NT2/D1 (cell line): ENCODE measurements around the gene RNASE4.
"Not testable (repeated sequence)": the region's sequence is repeated elsewhere in the genome, so short reads cannot be mapped to it uniquely, and the experiment has no call there.

Source experiments
- DNase-seq: peaks from one replicate; pipeline ENCODE4 v3.0.0-alpha.2; 2011; ENCODE audit warnings: low read depth, low spot score
- H3K27me3 ChIP-seq: 2 replicates; pipeline ENCODE4 v1.6.0; 2011; ENCODE audit warnings: mild to moderate bottlenecking; ENCODE audit not compliant: insufficient read length, insufficient read depth
- H3K36me3 ChIP-seq: 2 replicates; pipeline ENCODE4 v1.6.1; 2011; ENCODE audit warnings: mild to moderate bottlenecking, low read length, mixed read lengths; ENCODE audit not compliant: insufficient read depth, insufficient read length
- H3K4me1 ChIP-seq: 2 replicates; pipeline ENCODE4 v1.5.1; 2011; ENCODE audit not compliant: insufficient read depth, insufficient read length
- H3K4me3 ChIP-seq: 2 replicates; pipeline ENCODE4 v1.5.1; 2011; ENCODE audit warnings: low read depth; ENCODE audit not compliant: insufficient read length
- H3K9ac ChIP-seq: 2 replicates; pipeline ENCODE4 v1.6.0; 2011; ENCODE audit warnings: low read depth; ENCODE audit not compliant: insufficient read length
- H3K9me3 ChIP-seq: 2 replicates; pipeline ENCODE4 v1.5.1; 2011; ENCODE audit warnings: mild to moderate bottlenecking, low read length; ENCODE audit not compliant: insufficient read depth
- SUZ12 ChIP-seq: IDR thresholded peaks from 2 replicates; pipeline ENCODE4 v1.6.1; 2011; ENCODE audit not compliant: insufficient read length, insufficient read depth; ENCODE audit errors: extremely low read depth
- YY1 ChIP-seq: IDR thresholded peaks from 2 replicates; pipeline ENCODE4 v1.6.1; 2011; ENCODE audit not compliant: insufficient read length, insufficient read depth
- ZNF274 ChIP-seq: IDR thresholded peaks from 2 replicates; pipeline ENCODE4 v1.6.1; 2011; ENCODE audit warnings: mild to moderate bottlenecking, low read depth, low read length

Gene RNASE4, protein sequence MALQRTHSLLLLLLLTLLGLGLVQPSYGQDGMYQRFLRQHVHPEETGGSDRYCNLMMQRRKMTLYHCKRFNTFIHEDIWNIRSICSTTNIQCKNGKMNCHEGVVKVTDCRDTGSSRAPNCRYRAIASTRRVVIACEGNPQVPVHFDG

DNA sequence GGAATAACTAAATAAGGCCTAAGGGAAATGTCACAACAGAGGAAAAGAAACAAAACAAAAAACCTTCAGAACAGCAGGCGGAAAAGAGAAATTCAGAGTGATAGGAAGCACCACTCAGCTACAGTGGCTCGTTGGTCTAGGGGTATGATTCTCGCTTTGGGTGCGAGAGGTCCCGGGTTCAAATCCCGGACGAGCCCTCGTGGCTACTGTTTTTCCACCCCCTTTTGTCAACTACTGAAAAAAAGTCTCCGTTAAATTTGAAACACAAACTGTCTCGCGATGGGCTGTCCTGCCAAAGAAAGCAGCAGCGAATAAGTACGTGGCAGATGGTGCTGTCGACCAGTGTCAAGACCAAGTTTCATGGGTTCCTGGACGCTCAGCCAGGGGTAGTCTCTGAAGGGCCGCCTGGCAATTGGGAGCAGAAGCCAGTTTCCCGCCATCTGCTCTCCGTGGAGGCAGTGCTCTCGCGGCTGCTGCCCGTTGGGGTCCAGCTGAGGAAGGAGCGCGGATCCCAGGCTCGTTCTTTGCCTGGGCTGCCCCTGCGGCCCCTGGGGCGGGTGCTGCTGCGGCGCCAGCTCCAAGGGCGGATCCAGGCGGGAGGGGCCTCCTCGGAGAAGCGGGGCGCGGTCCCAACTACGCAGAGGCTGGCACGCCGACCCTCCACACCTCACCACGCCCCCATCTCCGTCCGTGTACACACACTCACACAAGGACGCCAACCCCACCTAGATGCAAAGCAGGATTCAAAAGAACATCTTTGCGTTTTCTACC, at the start of gene RNASE4:
Gene RNASE4, plus strand, starts transcription at position 670 of the 771 bp plus-strand sequence. CDS start 14,812 bp downstream, outside the sequence.
- no peak for DNase-seq
- Histone ChIP-seq H3K4me1 (no peaks in the 10 kb centered on the region), H3K9ac (peak within 1 kb of the TSS; percentile 78), H3K27me3 (no peaks in the 10 kb centered on the region), H3K4me3 (peak within 1 kb of the TSS; percentile 86), H3K9me3 (no peaks in the 10 kb centered on the region), H3K36me3 (no peaks in the 10 kb centered on the region)
- no peak for TF ChIP-seq YY1
- TF ChIP-seq SUZ12: no peak
- TF ChIP-seq ZNF274: no peak

DNA sequence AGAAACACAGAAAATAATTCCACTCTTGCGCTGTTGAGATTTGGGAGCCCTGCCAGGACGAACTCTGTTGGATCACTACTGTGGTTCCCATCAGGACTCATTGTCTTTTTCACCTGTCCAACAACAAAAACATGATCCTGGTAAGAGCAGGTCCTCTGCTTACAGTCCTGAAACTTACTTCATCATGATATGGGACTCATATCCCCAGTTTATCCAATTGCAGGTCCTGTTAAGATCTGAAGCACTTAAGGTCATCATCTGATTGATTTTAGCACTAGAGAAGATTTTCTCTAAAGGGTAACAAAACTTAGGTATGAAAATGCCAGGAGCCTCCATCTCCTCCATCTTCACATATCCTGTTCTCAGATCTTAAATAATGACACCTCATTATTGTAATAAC, 42.8 kb upstream of the RNASE4 start, which contains the start of gene OR6S1:
Gene OR6S1, minus strand, starts transcription at position 101 of the 400 bp plus-strand sequence. Its CDS starts 0 bp downstream, at position 101.
- DNase-seq: no peak
- peaks cover 23% of the 10 kb centered on the region for H3K27me3 ChIP-seq
- peaks cover 2% of the 10 kb centered on the region for H3K4me1 ChIP-seq
- no peak within 1 kb of the TSS for H3K4me3 ChIP-seq
- no peak for TF ChIP-seq YY1
- no peak for TF ChIP-seq ZNF274
- TF ChIP-seq SUZ12: no peak
- no peaks in the 10 kb centered on the region for H3K9me3 ChIP-seq
- H3K9ac ChIP-seq: no peak within 1 kb of the TSS
- no peaks in the 10 kb centered on the region for H3K36me3 ChIP-seq

DNA sequence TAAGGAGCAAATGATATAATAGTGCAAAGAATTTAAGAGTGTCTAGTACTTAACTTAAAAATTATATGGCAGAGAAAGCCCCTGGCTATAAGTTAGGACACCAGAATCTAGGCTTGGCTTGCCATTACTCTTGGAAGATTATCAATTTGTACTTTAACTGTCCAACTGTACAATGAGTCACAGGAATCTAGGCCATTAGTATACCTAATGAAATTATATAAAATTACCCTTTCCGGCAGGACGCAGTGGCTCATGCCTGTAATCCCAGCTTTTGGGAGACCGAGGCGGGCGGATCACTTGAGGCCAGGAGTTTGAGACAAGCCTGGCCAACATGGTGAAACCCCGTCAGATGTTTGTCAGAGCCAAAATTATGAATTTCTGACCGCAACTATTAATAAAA, 42.2 kb upstream of the RNASE4 start:
- peaks cover 2% of the 10 kb centered on the region for H3K4me1 ChIP-seq
- H3K4me3 ChIP-seq: no peak overlapping the region
- no peak for DNase-seq
- TF ChIP-seq SUZ12 (no peak), ZNF274 (no peak), YY1 (no peak)
- H3K36me3 ChIP-seq: no peaks in the 10 kb centered on the region
- H3K27me3 ChIP-seq: peaks cover 23% of the 10 kb centered on the region
- no peaks in the 10 kb centered on the region for H3K9me3 ChIP-seq
- H3K9ac ChIP-seq: no peak overlapping the region

DNA sequence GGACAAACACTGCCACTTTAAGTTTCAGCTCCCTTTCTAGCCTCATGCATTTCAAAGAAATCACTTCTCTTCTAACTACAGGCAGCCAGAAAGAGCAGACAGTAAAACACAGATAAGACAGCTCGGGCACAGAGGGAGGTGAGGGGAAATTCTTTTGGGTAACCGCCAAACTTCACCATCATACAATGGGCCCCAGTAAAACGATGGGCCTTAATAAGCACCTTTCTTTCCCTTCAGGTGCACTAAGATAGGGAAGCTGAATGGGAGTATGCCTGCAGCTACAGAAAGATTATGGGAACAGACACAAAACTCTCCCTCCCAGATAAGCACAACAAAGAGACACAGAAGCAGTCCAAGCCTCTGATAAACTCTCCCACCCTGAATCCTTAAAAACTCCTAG, 41.6 kb upstream of the RNASE4 start:
- not testable (repeated sequence) for H3K4me1 ChIP-seq, H3K36me3 ChIP-seq, DNase-seq, H3K9me3 ChIP-seq, H3K9ac ChIP-seq, H3K4me3 ChIP-seq
- peaks cover 23% of the 10 kb centered on the region for H3K27me3 ChIP-seq

DNA sequence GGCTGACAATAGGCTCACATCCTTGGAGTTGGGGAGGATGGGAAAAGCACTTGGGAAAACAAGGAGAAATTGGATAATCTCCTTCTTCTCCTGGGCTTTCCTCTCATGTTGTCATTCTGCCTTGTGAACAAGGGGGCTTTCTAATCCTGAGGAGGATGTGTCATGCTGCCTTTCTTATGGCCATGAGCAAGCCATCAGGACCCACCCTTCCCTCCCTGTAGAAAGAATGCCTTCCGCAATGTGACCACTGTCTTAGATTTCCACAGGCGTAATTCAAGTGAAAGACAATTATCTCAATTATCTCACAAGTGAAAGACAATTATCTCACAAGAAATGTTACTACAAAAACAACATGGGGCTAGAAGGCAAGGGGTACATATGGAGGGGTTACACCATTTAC, 39.8 kb upstream of the RNASE4 start:
- no peak for DNase-seq
- Histone ChIP-seq H3K36me3 (no peaks in the 10 kb centered on the region), H3K9me3 (no peaks in the 10 kb centered on the region), H3K4me1 (peaks cover 2% of the 10 kb centered on the region), H3K9ac (no peak overlapping the region), H3K27me3 (peaks cover 23% of the 10 kb centered on the region), H3K4me3 (no peak overlapping the region)
- TF ChIP-seq YY1: no peak
- TF ChIP-seq ZNF274: no peak
- TF ChIP-seq SUZ12: no peak

DNA sequence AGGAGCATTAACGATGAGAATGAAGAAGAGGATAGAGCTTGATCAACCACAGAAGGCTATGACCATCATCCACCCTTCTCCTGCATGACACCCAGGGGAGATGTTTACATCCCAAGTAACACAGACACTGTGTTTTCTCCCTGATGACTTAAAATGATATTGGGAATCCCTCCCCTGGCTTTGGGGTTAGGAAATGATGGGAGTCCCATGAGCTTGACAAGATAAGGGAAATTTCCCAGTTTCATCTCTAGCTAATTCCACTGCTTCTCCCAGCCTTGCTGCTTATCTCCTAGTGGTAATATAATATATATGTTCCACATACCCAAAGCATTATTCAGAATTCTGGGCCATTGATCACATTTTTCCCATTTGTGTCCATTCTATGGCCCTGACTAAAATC, 38.9 kb upstream of the RNASE4 start:
- Histone ChIP-seq H3K27me3 (peaks cover 23% of the 10 kb centered on the region), H3K4me3 (no peak overlapping the region), H3K9ac (no peak overlapping the region), H3K36me3 (no peaks in the 10 kb centered on the region), H3K4me1 (peaks cover 2% of the 10 kb centered on the region), H3K9me3 (no peaks in the 10 kb centered on the region)
- DNase-seq: no peak
- no peak for TF ChIP-seq SUZ12
- no peak for TF ChIP-seq YY1
- TF ChIP-seq ZNF274: no peak

DNA sequence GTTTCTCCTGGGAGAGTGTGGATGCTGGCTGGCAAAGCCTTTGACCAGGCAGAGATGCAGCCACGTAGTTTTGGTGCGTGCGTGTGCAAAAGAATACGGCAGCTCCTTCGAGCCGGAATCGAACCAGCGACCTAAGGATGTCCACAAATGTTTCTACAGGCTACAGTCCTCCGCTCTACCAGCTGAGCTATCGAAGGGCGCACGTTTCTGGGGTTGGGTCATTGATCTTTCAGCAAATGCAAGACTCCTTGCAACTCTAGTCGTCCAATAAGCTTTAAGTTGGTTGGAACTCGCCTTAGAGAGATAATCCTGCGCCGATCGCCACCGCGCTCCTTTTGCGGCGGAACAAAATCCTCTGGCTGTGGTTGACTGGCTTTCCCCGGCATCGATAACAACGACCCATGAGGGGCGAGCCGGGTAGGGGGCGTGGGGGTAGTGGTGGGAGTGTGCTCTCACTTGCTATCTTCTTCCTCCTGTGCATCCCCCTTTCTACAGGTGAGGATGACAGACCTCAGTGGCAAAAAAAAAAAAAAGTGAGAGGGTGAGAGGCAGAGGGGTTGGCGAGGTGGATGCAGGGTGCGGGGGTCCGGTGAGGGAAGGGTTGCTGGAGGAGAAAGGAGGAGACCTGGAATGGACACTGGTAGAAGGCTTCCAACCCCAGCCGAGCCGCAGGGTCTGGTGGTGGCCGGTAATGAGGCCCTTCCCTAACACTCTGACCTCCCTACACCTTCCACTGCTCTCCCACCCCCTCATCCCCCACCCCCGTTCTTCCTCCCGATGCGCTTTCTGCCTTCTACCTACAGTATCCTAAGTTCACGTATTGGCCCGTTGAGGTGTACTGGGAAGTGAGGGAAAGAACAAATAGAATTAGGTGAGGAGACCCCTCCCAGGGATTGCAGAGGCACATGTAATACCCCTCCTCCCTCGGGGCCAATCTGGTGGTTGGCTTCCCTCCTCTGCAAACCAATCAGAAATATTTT, 31.1 kb upstream of the RNASE4 start:
- Histone ChIP-seq H3K9ac (peak overlapping the region; percentile 59), H3K4me1 (peaks cover under 1% of the 10 kb centered on the region)

More for the DNA sequence above, 31.1 kb upstream of the RNASE4 start:
- Histone ChIP-seq H3K4me3 (peak overlapping the region; percentile 44), H3K27me3 (peaks cover 29% of the 10 kb centered on the region), H3K36me3 (no peaks in the 10 kb centered on the region), H3K9me3 (no peaks in the 10 kb centered on the region)
- TF ChIP-seq ZNF274: no peak
- no peak for TF ChIP-seq SUZ12
- no peak for TF ChIP-seq YY1
- peak; percentile 81 for DNase-seq
